ENCODE results near the gene CALHM3. TPM values are rescaled to one million over a fixed set of nuclear protein-coding genes. Genes with fewer than 3 reads are reported as not detected.

CALHM3 gene
- total and polyA plus RNA-seq, 2 donors from 2014 or later: not detected

DNA sequence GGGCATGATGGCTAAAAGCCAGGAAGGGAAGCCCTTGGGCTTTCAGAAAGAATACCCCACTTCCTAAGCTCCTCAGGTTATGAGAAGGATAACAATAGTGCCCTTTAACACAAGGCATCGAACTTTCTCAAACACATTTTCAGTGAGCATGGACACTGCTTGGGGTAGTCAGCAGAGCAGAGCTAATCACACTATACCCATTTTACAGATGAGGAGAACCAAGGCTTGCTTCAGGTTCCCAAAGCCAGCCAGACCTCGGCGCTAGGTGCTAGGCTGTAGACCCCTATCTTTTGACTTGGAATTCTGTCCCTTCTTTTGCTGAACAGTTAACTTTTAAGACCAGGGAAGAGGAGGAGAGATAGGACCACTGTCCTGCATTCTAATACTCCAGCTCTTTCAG lies 16.3 kb upstream of the CALHM3 start:
- Histone ChIP-seq H3K9me3 (ENCODE audit: control insufficient read depth in 2 of 3, insufficient read depth in 1 of 3, low read length in 3 of 3) (no peaks in the 10 kb centered on the region), H3K9ac (ENCODE audit: low read length in 3 of 3) (no peak overlapping the region), H3K4me3 (ENCODE audit: low read length in 3 of 3) (no peak overlapping the region), H3K4me1 (ENCODE audit: control insufficient read depth in 2 of 3, insufficient read depth in 2 of 3, low read depth in 1 of 3, low read length in 3 of 3) (peaks cover 0 to 4% (median 2%) of the 10 kb centered on the region in 3 donors), H3K27ac (ENCODE audit: low read depth in 2 of 2, low read length in 2 of 2) (no peak overlapping the region), H3K27me3 (ENCODE audit: control insufficient read depth, insufficient read depth, low read length) (peaks cover 2% of the 10 kb centered on the region), H3K36me3 (ENCODE audit: control insufficient read depth in 2 of 3, insufficient read depth in 3 of 3, low read length in 3 of 3) (no peaks in the 10 kb centered on the region)
- DNase-seq: peak in 1 of 5 donors; percentile 6
- intact Hi-C loops (cut with DNase I): no loop called here
- FAIRE-seq: no peak
- TF ChIP-seq, protein P1, sequence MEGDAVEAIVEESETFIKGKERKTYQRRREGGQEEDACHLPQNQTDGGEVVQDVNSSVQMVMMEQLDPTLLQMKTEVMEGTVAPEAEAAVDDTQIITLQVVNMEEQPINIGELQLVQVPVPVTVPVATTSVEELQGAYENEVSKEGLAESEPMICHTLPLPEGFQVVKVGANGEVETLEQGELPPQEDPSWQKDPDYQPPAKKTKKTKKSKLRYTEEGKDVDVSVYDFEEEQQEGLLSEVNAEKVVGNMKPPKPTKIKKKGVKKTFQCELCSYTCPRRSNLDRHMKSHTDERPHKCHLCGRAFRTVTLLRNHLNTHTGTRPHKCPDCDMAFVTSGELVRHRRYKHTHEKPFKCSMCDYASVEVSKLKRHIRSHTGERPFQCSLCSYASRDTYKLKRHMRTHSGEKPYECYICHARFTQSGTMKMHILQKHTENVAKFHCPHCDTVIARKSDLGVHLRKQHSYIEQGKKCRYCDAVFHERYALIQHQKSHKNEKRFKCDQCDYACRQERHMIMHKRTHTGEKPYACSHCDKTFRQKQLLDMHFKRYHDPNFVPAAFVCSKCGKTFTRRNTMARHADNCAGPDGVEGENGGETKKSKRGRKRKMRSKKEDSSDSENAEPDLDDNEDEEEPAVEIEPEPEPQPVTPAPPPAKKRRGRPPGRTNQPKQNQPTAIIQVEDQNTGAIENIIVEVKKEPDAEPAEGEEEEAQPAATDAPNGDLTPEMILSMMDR (IDR thresholded peaks at IDR 0.05; ENCODE audit: borderline replicate concordance, extremely low read depth, insufficient read depth): no peak

DNA sequence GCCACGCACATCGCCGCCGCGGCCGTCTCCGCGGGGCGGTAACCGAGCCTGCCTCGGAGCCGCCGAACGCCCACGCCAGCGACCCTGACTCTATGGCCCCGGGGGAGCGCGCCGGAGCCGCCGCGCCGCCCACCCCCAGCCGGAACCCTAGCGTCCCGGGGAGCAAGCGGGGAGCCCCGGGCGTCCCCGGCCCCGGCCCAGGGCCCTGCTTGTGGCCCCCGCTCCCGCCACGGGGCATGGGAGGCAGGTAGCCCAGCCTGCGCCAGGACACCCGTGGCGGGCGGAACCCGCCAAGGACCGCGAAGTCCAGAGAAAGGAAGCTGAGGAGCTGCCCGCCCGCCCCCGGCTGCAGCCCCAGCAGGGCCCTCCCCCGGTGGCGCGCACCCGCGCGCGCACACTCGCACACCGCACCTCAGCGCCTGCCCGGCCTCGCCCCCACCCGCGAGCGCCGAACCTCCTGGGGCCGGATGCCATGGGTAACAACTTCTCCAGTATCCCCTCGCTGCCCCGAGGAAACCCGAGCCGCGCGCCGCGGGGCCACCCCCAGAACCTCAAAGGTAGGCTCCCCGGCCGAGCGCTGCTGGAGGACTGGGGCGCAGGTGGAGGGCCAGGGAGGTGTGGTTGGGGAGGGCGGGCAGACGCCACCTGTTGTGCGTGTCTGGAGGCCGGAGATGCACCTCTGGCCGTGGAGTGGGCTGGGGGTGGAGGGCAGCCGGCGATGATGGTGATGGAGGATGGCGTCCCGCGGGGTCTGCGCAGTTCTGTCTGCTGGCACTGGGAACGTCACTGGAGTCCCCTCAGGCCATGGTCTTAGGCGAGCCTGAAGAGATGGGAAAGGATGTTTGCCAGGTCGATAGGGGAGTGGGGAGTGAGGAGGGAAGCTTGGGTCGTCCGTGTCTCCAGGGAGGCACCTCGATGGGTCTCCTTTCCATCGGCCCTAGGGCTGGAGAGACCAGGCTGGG lies 15.2 kb upstream of the CALHM3 start:
- peaks cover 2% of the 10 kb centered on the region for H3K27me3 ChIP-seq (ENCODE audit: control insufficient read depth, insufficient read depth, low read length)
- peaks cover 0 to 4% (median 2%) of the 10 kb centered on the region in 3 donors for H3K4me1 ChIP-seq (ENCODE audit: control insufficient read depth in 2 of 3, insufficient read depth in 2 of 3, low read depth in 1 of 3, low read length in 3 of 3)
- TF ChIP-seq, protein P1 (IDR thresholded peaks at IDR 0.05; ENCODE audit: borderline replicate concordance, extremely low read depth, insufficient read depth): no peak
- intact Hi-C loops (cut with DNase I): no loop called here
- DNase-seq: peak in 4 of 5 donors; percentile 54 to 78 (median 70)
- no peak overlapping the region for H3K27ac ChIP-seq (ENCODE audit: low read depth in 2 of 2, low read length in 2 of 2)
- FAIRE-seq: no peak
- H3K36me3 ChIP-seq (ENCODE audit: control insufficient read depth in 2 of 3, insufficient read depth in 3 of 3, low read length in 3 of 3): no peaks in the 10 kb centered on the region
- peak overlapping the region in 1 of 3 donors; percentile 17 for H3K4me3 ChIP-seq (ENCODE audit: low read length in 3 of 3)
- H3K9ac ChIP-seq (ENCODE audit: low read length in 3 of 3): no peak overlapping the region
- H3K9me3 ChIP-seq (ENCODE audit: control insufficient read depth in 2 of 3, insufficient read depth in 1 of 3, low read length in 3 of 3): no peaks in the 10 kb centered on the region

DNA sequence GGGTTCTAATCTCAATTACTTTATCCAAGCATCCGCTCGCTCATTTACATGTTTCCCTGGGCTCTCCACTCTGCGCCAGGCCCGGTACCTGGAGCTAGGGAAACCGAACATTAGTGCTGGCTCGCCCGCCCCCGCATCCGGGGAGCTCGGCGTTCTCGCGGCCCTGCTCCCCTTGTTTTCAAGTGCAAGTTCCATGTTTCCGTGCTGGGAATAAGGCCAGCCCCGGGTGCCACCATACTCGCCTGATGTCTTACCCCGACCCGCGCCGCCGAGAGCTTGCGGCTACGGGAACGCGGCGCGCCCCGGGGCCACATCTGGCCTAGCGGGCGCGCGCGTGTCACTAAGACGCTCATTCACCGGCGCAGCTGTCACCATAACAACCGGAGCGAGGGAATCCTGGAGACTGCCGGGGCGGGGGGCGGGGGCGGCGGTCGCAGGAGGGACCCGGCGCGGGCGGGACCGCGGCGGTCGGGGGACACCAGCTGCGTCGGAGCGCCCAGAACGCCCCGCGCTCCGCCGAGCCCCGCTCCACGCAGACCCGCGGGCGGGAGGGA lies 14.4 kb upstream of the CALHM3 start, which contains the start of gene NEURL1:
Gene NEURL1, plus strand, starts transcription at position 344 of the 554 bp plus-strand sequence. CDS start 683 bp downstream, outside the sequence.
- Histone ChIP-seq H3K9me3 (ENCODE audit: control insufficient read depth in 2 of 3, insufficient read depth in 1 of 3, low read length in 3 of 3) (no peaks in the 10 kb centered on the region), H3K27ac (ENCODE audit: low read depth in 2 of 2, low read length in 2 of 2) (no peak within 1 kb of the TSS), H3K36me3 (ENCODE audit: control insufficient read depth in 2 of 3, insufficient read depth in 3 of 3, low read length in 3 of 3) (no peaks in the 10 kb centered on the region), H3K9ac (ENCODE audit: low read length in 3 of 3) (no peak within 1 kb of the TSS), H3K4me1 (ENCODE audit: control insufficient read depth in 2 of 3, insufficient read depth in 2 of 3, low read depth in 1 of 3, low read length in 3 of 3) (peaks cover 0 to 4% (median 2%) of the 10 kb centered on the region in 3 donors), H3K4me3 (ENCODE audit: low read length in 3 of 3) (peak within 1 kb of the TSS in 1 of 3 donors; percentile 39), H3K27me3 (ENCODE audit: control insufficient read depth, insufficient read depth, low read length) (peaks cover 2% of the 10 kb centered on the region)
- TF ChIP-seq, protein P1 (IDR thresholded peaks at IDR 0.05; ENCODE audit: borderline replicate concordance, extremely low read depth, insufficient read depth): no peak
- intact Hi-C loops (cut with DNase I): no loop called here
- FAIRE-seq: no peak
- peak; percentile 63 to 86 (median 67) for DNase-seq

All from kidney (tissue), 14 donors.